Right lobe of liver (tissue), 4 donors: ENCODE measurements around the gene CCDC136.

Experiments used
- CTCF ChIP-seq, 4 donors: fragments of 200-600 bp in 3 of 4; fragments of 450-650 bp in 1 of 4; IDR thresholded peaks; one replicate each; pipeline versions ENCODE4 v1.5.1 to v1.8.0; 2016 to 2022; ENCODE audit warnings: antibody characterized with exemption in 4 of 4, mild to moderate bottlenecking in 2 of 4
- POLR2A ChIP-seq: fragments of 450-650 bp; IDR thresholded peaks from one replicate; pipeline ENCODE4 v1.6.1; 2017; ENCODE audit warnings: antibody characterized with exemption, mild to moderate bottlenecking
- donor health status: DM: no; HTN: no; CAD: no.
- donor health status: DM: no; HTN: no; CAD: no.
- donor health status: DM: no; HTN: yes; CAD: no.

- TF ChIP-seq CTCF (IDR thresholded peaks at IDR 0.05) (no peak), POLR2A (no peak)
Observed at GRCh38 chr7:128744366-128744905, 47.3 kb upstream of the CCDC136 start.
